ENCODE measurements around the gene FGD3. TPM values are rescaled to one million over a fixed set of nuclear protein-coding genes. Genes with fewer than 3 reads are reported as not detected.

The FGD3 gene
- total RNA-seq, 1 donor from 2014 or later: 1.8 TPM

GRCh38 chr9:93077811-93078210, 130.5 kb downstream of the FGD3 start:
- H3K4me1 ChIP-seq: peaks cover 1% of the 10 kb centered on the region
- H3K27me3 ChIP-seq (ENCODE audit: low read depth): no peaks in the 10 kb centered on the region
- DNase-seq: no peak
- no peak overlapping the region for H3K4me3 ChIP-seq
- no peak overlapping the region for H3K27ac ChIP-seq (replicated peaks)
- H3K9me3 ChIP-seq (replicated peaks): no peaks in the 10 kb centered on the region
- no peaks in the 10 kb centered on the region for H3K36me3 ChIP-seq
- intact Hi-C loops (cut with micrococcal nuclease): no loop called here
- no peak for TF ChIP-seq CTCF (IDR thresholded peaks at IDR 0.05; ENCODE audit: borderline replicate concordance)

GRCh38 chr9:93079371-93079770, 132.0 kb downstream of the FGD3 start:
- no peak for DNase-seq
- Histone ChIP-seq H3K27ac (replicated peaks) (no peak overlapping the region), H3K4me3 (no peak overlapping the region), H3K36me3 (no peaks in the 10 kb centered on the region), H3K4me1 (no peaks in the 10 kb centered on the region), H3K9me3 (replicated peaks) (no peaks in the 10 kb centered on the region), H3K27me3 (ENCODE audit: low read depth) (no peaks in the 10 kb centered on the region)
- intact Hi-C loops (cut with micrococcal nuclease): no loop called here
- TF ChIP-seq CTCF (IDR thresholded peaks at IDR 0.05; ENCODE audit: borderline replicate concordance): no peak

GRCh38 chr9:93080406-93080805, 133.1 kb downstream of the FGD3 start:
- intact Hi-C loops (cut with micrococcal nuclease): no loop called here
- no peak overlapping the region for H3K27ac ChIP-seq (replicated peaks)
- H3K9me3 ChIP-seq (replicated peaks): peaks cover under 1% of the 10 kb centered on the region
- H3K27me3 ChIP-seq (ENCODE audit: low read depth): no peaks in the 10 kb centered on the region
- no peaks in the 10 kb centered on the region for H3K36me3 ChIP-seq
- no peaks in the 10 kb centered on the region for H3K4me1 ChIP-seq
- TF ChIP-seq CTCF (IDR thresholded peaks at IDR 0.05; ENCODE audit: borderline replicate concordance): no peak
- H3K4me3 ChIP-seq: no peak overlapping the region
- no peak for DNase-seq

- no peak for TF ChIP-seq CTCF (IDR thresholded peaks at IDR 0.05; ENCODE audit: borderline replicate concordance)
- H3K4me1 ChIP-seq: no peaks in the 10 kb centered on the region
Observed at GRCh38 chr9:93081081-93081529, 133.8 kb downstream of the FGD3 start.

GRCh38 chr9:93081931-93082330, 134.6 kb downstream of the FGD3 start:
- Histone ChIP-seq H3K4me3 (no peak overlapping the region), H3K9me3 (replicated peaks) (peaks cover 5% of the 10 kb centered on the region), H3K27me3 (ENCODE audit: low read depth) (no peaks in the 10 kb centered on the region), H3K4me1 (no peaks in the 10 kb centered on the region), H3K36me3 (no peaks in the 10 kb centered on the region), H3K27ac (replicated peaks) (no peak overlapping the region)
- intact Hi-C loops (cut with micrococcal nuclease): no loop called here
- no peak for TF ChIP-seq CTCF (IDR thresholded peaks at IDR 0.05; ENCODE audit: borderline replicate concordance)
- DNase-seq: no peak

More at GRCh38 chr9:93081081-93081529, 133.8 kb downstream of the FGD3 start:
- DNase-seq: no peak
- Histone ChIP-seq H3K9me3 (replicated peaks) (peaks cover 5% of the 10 kb centered on the region), H3K27me3 (ENCODE audit: low read depth) (no peaks in the 10 kb centered on the region), H3K36me3 (no peaks in the 10 kb centered on the region), H3K4me3 (no peak overlapping the region), H3K27ac (replicated peaks) (no peak overlapping the region)
- intact Hi-C loops (cut with micrococcal nuclease): no loop called here

Data from left ventricle myocardium inferior (tissue), 1 donor.